GM18861 (cell line): Measurements from ENCODE around the gene GLT1D1.

Experiments
- ATAC-seq: cut with Tn5 transposase; IDR thresholded peaks from one replicate; pipeline ENCODE4 v1.9.1; 2021; ENCODE audit not compliant: unreplicated experiment

GLT1D1 gene

GRCh38 chr12:128852026-128852698 lies 1.1 kb upstream of the GLT1D1 start:
- no peak for ATAC-seq

GRCh38 chr12:128853600-128854197 lies 421 bp downstream of the GLT1D1 start:
- no peak for ATAC-seq

GRCh38 chr12:128856035-128856790 lies 2.9 kb downstream of the GLT1D1 start:
- no peak for ATAC-seq

- ATAC-seq = no peak
Observed at GRCh38 chr12:128856791-128857078, 3.5 kb downstream of the GLT1D1 start.

- ATAC-seq = no peak
Observed at GRCh38 chr12:128857133-128857763, 4.0 kb downstream of the GLT1D1 start.

- no peak for ATAC-seq
Observed at GRCh38 chr12:128859311-128859710, 6.0 kb downstream of the GLT1D1 start.

GRCh38 chr12:128861226-128862016 lies 8.1 kb downstream of the GLT1D1 start:
- ATAC-seq = no peak

GRCh38 chr12:128863957-128864356 lies 10.7 kb downstream of the GLT1D1 start:
- no peak for ATAC-seq

GRCh38 chr12:128864516-128865186 lies 11.4 kb downstream of the GLT1D1 start:
- no peak for ATAC-seq

GRCh38 chr12:128867466-128867865 lies 14.2 kb downstream of the GLT1D1 start:
- no peak for ATAC-seq

GRCh38 chr12:128871516-128871892 lies 18.2 kb downstream of the GLT1D1 start:
- no peak for ATAC-seq

- no peak for ATAC-seq
Observed at GRCh38 chr12:128872303-128872702, 19.0 kb downstream of the GLT1D1 start.

- no peak for ATAC-seq
Observed at GRCh38 chr12:128876559-128876958, 23.3 kb downstream of the GLT1D1 start.

GRCh38 chr12:128879898-128880764 lies 26.9 kb downstream of the GLT1D1 start:
- ATAC-seq = no peak

GRCh38 chr12:128891856-128892255 lies 38.6 kb downstream of the GLT1D1 start:
- no peak for ATAC-seq

- no peak for ATAC-seq
Observed at GRCh38 chr12:128903236-128903635, 50.0 kb downstream of the GLT1D1 start.

- ATAC-seq = no peak
Observed at GRCh38 chr12:128905003-128905544, 51.8 kb downstream of the GLT1D1 start.

GRCh38 chr12:128906485-128907137 lies 53.3 kb downstream of the GLT1D1 start:
- no peak for ATAC-seq

GRCh38 chr12:128908254-128908653 lies 55.0 kb downstream of the GLT1D1 start:
- ATAC-seq = no peak
